ENCODE measurements around the gene IL6R.

DNA sequence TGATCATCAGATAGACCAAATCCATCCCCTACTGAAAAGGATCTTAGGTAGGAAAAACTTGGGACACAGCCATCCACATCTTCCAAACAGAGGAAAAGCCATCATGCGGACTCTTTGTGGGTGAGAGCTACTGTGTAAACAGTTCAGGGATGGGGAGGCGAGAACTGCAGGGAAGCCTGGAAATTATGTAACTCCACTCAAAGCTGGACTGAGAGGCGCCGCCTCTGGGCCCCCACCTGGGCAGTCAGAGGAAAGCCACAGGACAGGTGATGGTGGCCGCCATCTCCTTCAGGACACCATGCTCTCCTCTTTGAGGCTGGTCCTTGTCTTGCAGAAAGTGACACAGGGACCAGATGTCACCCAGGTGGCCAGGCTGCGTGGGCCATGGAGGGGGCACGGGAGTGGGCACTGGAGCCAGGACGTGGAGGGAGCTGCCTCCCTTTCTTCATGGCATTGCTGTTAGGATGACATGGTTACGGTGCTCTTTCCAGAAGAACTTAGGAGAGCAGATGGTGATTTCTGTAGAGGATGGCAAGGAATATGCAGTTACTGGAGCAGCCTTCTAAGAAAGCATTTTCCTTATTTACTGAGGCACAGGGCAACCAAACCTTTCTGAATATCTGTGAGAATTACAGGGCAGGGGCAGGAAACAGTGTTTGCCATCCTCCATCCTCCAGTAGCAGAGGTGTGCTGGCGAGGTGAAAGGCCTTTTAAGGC lies 64.9 kb downstream of the IL6R start:
- TF ChIP-seq, protein P1, sequence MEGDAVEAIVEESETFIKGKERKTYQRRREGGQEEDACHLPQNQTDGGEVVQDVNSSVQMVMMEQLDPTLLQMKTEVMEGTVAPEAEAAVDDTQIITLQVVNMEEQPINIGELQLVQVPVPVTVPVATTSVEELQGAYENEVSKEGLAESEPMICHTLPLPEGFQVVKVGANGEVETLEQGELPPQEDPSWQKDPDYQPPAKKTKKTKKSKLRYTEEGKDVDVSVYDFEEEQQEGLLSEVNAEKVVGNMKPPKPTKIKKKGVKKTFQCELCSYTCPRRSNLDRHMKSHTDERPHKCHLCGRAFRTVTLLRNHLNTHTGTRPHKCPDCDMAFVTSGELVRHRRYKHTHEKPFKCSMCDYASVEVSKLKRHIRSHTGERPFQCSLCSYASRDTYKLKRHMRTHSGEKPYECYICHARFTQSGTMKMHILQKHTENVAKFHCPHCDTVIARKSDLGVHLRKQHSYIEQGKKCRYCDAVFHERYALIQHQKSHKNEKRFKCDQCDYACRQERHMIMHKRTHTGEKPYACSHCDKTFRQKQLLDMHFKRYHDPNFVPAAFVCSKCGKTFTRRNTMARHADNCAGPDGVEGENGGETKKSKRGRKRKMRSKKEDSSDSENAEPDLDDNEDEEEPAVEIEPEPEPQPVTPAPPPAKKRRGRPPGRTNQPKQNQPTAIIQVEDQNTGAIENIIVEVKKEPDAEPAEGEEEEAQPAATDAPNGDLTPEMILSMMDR (IDR thresholded peaks at IDR 0.05; ENCODE audit: insufficient read depth, low read depth, low read length): no peak
- TF ChIP-seq EZH2 (IDR thresholded peaks at IDR 0.05; ENCODE audit: insufficient read depth, low read length): no peak

Data from astrocyte (in vitro differentiated cells and primary cell).